ENCODE results near the gene MST1.
A peak's percentile ranks its signal among the peaks of the same experiment; 100 is the strongest.

MST1 gene

DNA sequence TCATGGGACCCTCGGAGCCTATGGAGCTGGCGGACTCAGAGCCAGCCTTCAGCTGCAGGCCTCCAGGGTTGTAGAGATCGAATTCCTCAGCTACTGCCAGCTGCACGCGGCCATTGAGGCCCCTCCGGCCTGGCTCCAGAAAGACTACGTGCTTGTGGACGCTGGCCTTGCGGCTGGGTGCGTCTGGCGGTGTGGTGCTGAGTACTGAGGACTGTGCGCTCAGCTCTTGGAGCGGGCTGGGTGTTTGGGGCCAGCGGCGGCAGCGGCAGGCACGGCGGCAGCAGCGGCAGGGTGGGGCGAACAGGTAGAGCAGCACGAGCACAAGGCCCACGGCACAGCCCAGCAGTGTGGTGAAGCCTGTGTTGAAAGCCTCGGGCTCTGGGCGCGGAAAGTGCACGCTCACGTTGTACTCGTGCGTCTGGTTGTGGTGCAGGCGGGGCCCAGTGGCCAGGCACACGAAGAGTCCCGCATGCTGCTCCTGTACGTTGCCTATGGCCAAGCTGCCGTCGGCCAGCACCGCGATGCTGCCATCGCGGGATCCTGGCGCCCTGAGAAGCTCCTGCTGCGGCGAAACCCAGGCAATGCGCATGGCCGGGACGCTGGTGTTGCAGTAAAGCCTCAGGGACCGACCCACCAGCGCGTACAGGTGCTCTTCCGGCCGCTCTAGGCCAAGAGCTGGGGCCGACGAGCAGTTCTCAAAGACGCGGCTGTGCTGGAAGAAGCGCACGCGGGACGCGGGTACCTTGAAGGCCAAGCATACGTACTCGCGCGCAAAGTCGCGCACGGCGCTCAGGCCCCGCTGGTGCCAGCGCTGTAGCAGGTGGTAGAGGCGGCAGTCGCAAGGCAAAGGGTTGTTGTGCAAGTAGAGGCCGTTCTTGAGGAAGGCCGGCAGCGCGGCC is 28.9 kb upstream of the MST1 start:
- DNase-seq, result no peak

DNA sequence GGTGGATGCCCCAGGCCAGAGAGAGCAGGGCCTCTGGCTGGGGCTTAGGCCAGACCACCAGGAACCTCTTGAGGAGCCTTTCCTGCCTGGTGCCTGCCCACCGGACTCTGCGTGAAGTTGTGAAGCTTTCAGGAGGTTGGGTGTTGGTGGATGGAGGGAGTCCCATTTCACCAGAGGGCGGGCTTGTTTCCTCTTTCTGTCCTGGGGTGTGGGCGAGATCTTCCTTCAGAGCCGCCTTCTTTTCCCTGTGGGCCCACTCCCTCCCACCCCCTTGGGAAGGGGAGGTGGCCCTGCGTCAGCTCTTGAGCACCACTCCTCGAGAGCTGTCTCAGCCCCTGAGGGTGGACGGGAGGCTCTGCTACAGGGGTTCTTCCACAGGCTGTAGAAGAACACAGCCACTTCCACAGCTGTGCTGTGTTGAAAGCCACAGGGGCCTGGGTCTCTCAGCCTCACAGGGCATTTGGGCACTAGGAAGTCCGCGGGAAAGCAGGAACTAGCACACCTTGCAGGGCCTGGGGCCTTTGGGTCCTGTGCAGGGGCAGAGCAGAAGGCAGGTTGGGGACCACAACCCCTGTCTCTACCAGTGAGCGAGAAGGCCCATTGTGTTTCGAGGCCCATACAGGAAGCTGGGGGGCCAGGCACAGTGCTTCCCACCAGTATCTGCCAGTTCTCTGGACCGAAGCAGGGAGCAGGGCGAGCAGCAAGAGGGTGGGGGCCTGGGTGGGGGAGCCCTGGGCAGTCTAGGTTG is 28.1 kb upstream of the MST1 start:
- DNase-seq, result no peak

DNA sequence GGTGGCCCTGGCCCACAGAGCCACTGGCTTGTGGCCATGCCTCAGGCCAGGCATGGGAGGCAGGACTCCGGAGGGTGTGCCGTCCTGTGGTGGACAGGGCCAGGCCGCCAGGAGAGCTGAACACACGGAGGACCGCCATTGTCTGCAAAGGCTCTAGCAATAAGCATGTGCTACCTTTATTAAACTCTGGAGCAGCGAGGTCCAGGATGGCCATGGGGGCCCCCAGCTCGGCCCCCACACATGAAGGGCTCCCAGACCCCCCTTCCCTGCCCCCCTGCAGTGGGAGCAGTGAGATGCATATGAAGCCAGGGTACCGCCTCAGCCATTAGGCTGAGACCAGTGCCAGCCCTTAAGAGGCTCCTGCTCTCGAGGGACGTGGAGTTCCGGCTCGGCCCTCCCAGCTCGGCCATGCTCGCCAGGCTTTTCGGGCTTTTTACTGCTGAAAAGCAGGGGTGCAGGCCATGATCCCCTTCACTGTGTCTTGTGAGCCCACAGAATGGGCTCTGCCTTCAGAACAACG is 27.5 kb upstream of the MST1 start:
- no peak for DNase-seq

DNA sequence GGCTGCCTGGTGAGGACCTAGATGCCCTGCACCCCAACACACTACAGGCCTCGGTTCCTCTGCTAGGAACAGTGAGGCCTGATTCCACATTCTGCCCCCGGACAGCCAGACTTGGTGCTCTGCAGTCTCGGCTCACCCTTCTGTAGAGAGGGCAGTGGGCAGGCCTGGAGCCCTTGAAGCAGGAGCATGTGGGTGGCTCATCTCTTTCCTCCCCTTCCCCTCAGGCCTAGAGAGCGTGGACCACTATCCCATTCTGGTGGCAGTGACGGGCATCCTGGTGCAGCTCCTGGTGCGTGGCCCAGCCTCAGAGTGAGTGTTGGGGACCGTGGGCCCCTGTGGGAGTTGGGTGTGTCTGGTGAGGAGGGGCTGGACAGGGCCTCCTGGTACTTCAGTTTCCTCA is 26.9 kb upstream of the MST1 start:
- DNase-seq, result no peak

DNA sequence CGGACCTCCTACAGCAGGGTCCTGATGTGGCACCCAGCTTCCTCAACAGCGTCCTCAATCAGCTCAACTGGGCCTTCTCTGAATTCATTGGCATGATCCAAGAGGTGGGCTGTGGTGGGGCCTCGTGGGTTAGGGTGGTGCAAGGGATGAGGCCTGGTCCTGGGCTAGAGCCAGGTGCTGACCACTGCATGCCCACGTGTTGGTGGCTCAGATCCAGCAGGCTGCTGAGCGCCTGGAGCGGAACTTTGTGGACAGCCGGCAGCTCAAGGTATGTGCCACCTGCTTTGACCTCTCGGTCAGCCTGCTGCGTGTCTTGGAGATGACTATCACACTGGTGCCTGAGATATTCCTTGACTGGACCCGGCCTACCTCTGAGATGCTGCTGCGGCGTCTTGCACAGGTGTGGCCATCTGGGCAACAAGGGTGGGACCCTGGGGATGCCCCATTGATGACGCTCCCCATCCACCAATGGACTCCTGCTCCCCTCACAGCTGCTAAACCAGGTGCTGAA is 26.4 kb upstream of the MST1 start:
- no peak for DNase-seq

DNA sequence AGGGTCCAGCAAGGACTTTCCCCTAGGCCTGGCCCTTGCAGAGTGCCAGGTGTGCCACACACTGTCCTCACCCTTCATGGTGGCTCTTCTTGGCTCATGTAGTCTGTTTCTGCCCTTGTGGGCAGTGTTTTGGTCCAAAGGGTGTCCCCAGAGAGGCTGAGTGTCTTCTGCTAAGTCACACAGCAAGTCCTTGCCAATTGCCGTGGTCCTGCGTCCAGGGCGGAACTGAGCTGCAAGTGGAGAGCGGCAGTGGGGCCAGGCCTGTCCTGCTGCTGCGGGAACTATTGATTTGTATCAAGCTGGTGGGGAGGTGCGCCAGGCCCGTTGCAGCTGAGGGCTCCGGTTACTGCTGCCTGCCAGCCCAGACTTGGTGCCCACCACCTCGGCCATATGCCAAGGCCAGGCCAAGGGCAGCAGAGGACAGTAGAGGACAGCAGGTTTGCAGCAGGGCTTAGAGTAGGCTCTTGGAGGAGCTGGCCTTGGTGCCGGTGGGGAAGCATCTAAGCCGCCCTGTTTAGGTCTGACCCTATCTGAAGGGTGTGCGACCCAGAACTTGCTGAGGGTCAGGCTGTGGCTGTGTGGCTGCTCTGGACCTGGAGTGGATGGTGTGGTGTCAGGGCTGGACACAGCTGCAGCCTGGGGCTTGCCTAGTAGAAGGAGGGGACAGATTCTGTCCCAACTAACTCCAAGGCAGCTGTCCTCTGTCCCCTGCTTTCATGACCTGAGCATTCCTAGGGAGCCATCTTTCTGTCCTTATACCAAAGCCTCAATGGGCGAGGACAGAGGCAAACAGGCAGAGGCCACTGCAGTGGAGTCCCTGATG is 25.7 kb upstream of the MST1 start:
- no peak for DNase-seq

DNA sequence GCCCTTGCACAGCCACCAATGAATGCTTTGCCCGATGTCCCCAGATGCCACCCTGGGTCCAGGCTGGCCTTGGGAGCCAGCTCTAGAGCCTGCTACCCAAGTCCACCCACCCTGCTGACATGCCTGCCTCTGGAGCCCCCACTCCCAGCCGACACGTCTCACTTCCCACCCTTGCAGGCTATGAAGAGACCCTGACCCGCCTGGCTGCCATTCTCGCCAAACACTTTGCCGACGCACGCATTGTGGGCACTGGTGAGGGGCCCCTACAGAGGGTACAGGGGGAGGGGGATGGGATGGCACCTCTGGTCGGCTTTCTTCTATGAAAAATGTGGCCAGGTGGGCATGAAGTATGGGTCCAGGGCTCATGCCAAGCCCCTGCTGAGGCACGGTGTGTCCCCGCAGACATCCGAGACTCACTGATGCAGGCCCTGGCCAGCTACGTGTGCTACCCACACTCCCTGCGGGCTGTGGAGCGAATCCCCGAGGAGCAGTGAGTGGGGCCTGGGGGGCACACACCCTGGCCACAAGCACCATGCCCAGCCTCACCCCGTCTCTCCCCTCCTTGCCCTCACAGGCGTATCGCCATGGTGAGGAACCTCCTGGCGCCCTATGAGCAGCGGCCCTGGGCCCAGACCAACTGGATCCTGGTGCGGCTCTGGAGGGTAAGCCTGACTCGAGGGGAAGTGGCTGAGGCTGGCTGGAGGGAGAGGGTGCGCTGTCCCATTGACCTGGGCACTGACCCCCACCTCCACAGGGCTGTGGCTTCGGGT is 24.2 kb upstream of the MST1 start:
- DNase-seq, result no peak

DNA sequence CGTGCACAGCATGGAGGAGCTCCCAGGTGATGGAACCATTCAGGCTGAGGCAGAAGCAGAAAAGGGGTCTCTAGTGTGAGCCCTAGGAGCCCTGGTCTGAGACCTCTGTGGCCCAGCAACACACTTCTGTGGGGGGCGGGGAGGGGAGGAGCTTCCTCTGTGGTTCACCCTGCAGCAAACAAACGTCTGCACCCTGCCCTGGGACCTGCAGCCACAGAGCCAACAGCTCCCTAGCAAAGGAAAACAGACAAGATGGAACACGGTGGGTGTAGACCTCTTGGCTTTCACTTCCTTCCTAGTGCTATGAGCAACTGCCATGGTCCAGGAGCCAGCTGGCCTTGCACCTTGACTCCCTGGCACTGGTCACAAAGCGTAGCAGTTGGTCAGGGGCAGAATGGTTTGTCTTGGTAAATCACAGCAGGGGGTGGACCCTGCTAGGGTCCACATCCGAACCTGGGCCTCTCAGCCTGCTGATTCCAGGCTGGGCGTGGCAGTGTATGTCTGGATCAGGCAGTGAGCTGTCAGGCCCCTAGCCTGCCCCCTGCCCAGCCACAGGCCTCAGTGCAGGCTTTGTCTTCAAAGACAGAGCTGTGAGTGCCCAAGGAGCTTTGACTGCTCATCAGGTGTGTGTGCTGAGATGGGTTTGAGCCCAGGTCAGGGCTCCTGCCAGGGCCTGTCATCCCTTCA is 23.5 kb upstream of the MST1 start:
- DNase-seq, result no peak

DNA sequence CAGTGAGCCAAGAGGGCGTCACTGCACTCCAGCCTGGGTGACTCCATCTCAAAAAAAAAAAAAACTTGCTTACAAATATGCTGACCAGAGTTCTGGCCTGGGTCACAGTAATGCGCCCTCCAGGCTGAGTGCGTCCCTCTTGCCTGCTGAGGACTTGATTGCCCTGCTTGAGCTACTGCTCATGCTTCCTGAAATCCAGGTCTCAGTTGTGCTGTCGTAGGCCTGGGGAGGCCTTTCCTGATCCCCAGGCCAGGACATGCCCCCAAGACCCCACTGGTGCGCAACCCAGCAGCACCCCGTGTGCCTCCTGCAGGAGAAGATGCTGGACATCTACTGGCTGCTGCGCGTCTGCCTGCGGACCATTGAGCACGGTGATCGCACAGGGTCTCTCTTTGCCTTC is 22.9 kb upstream of the MST1 start:
- no peak for DNase-seq

DNA sequence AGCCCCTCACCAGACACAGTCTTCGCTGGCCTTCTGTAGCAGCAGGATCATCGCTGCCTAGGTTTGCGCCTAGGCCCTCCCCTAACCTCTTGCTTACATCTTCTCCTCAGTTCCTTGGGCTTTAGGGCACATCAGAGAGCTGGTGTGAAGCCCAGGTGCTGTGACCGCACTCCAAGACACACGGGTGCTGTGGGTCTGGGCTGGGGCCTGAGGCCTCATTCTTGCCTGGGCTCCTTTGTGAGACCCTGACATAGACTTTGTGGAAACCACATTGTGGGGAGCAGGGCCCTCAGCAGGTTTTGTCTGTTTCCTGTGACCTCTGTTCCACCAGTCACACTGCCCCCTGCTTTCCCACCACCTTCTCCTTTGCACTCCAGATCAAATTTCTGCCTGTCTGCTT is 22.2 kb upstream of the MST1 start:
- no peak for DNase-seq

DNA sequence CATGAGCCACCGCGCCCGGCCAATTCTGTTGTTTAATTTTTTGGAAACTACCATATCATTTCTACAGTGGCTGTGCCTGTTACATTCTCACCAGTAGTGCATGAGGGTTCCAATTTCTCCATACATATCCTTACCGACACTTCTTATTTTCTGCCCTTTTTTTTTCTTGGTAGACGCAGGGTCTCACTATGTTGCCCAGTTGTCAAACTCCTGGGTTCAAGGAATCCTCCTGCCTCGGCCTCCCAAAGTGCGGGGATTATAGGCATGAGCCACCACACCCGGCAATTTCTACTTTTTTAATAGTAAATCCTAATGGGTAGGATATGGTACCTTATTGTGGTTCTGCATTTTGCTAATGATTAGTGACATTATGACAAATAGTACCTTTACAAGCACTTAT is 20.6 kb upstream of the MST1 start:
- no peak for DNase-seq

DNA sequence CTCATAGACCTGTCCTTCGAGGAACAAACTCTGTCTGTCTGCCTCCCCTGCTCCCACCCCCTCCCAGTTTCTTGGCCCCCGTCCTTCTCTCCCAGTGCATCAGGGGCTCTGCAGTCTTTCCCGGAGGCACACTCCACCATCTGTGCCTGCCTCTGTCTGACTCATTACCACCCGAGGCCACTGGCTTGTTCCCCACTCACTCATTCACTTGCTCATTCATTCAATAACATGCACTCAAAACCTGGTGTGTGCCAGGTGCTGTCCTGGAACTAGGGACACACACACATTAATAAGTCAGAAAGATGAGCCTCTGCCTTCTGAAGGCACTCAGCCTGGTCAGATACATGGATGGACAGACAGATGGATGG is 17.8 kb upstream of the MST1 start:
- no peak for DNase-seq

DNA sequence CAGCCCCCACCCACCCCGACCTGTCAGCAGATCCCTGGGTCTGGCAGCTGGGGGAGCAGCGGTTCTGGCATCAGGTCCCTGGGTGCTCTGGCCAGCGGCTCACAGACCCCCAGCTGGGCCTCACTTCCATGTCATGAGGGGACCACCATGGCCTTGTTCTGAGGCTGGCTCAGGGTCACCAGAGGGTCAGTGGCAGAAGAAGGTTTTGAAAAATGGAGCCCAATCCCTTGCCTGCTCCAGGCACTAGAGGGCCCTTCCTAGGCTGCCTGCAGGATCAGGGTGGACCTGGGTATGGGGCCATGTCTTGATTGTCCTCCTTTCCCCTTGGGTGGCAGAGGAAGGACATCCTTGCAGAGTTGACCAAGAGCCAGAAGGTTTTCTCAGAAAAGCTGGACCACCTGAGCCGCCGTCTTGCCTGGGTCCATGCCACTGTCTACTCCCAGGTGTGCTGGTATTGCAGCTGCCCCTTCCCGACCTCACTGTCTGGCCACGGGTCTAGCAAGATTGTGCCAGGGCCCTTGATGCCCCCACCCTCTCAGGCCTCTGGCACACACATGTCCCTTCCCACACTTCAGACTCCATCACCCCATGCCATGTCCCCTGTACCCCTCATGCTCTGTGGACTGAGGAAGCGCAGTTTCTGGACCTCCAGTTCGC is 17.3 kb upstream of the MST1 start:
- no peak for DNase-seq

DNA sequence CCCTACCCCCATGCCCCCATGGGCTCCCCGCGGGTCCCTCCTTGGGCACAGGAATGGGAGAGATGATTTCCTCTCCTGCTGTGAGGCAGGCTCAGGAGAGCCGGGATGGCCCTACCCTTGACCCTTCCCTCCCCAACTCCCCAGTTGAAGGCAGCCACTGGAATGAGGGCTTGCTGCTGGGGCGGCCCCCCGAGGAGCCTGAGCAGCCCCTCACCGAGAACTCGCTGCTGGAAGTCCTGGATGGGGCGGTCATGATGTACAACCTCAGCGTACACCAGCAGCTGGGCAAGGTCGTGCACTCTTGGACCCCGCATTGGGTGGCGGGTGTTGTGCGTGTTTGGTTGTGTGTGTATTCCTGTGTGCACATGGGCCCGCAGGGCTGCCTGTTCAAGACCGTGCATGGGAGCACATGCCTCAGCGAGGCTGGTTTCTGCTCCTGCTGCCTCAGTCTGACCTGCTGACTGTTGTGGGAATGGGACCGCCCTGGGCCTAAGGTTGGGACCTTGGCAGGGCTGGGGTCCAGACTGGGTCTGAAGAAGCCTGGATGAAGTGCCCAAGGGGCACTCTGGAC is 16.2 kb upstream of the MST1 start:
- no peak for DNase-seq

DNA sequence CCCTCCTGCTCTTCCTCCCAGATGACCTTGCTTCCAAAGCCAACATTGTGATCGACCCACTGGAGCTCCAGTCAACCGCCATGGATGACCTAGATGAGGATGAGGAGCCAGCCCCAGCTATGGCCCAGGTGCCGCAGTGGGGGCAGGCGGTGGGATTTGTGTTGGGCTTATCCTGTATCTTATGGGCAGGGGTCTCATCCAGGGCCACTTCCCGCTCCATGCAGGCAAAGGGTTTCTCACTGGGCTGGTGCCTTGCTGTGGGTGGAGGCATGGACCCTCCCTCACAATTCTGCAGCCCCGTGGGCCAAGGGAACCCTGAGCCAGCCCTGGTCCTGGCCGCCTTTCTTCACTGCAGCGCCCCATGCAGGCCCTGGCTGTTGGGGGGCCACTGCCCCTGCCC is 15.4 kb upstream of the MST1 start:
- DNase-seq, result no peak

DNA sequence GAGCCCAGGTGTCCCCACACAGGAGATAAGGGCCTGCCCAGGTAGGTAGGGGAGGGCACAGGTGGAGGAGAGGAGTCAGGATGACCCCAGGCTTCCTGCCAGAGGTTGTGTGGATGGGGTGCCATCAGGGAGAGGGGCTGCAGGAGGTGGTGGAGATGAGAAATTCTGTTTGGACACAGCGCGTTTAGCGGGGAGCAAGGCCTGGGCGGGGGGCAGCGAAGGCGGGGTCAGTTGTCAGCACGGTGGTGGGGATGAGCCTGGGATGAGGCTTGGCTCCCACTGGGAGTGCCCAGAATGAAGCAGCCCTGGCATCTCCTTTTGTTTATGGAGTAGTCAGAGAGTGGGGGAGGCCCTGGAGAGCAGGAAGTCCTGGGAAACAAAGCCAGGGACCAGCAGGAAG is 14.7 kb upstream of the MST1 start:
- no peak for DNase-seq

DNA sequence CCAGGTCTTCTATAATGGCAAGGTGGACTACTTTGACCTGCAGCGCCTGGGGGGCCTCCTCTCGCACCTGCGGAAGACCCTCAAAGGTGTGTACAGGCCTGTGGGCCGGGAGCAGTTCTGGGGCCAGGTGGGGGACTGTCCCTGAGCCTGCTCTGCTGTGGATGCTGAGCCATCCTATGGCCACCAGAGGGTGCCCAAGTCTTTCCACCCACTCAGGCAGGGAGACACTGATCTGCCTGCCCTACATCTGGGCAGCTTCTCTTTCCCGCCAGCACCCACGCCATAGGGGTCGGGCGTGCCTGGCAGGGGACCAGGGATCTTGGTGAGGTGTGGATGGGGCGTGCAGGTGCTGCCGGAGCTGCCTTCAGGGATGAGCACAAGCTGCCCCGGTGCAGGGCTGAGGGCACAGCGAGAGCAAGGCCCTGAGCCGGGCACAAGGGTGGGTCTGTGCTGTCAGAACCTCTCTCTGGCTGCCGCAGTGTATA is 14.2 kb upstream of the MST1 start:
- DNase-seq, result peak; percentile 76 to 77

DNA sequence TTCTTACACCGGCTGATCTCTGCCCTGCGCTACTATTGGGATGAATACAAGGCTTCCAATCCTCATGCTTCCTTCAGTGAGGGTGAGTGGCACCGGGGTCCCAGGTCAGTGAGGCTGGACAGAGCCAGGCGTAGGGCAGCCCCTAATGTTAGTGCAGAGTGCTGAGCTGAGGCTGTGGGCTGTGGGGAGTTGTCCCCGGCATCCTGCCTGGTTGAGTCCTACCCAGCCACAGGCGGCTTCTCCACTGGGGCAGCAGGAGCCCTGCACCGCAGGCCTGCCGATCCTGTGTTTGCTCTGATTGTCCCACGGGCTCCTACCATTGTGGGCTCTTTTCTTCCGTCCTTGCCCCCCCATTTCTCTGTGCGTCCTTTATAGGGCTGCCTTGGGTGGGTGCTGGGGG is 13.4 kb upstream of the MST1 start:
- no peak for DNase-seq

DNA sequence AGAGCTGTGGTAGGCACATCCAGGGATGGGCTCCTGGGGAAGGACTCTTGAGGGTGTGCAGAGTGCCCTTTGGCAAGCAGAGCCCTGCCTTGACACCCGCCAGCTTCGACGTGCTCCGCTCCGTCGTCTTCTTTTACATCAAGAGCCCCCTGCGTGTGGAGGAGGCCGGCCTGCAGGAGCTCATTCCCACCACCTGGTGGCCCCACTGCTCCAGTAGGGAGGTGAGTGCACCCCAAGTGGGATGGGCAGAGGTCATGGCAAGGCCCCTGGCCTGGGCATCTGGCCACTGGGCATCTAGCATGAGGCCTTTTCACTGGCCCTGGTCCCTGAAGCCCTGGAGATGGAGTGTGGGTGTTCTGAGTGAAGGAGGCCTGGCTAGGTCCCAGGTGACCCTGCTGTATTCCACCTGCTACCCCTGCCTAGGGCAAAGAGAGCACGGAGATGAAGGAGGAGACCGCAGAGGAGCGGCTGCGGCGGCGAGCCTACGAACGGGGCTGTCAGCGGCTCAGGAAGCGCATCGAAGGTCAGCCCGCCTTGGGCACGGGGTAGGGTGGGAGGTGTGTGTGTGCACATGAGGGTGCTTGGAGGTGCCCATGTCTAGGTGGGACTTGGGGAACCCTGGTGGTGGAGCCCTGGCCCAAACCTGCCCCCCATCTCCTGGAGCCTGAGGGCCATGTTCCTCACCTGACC is 12.3 kb upstream of the MST1 start:
- peak; percentile 13 to 20 for DNase-seq
